Stimulated activated CD4-positive, alpha-beta T cell treated with anti-CD3 and anti-CD28 coated beads, Interleukin-4, amount 100 ng/mL, for 48 hours (primary cell): Measurements from ENCODE around the gene NXPH3.
"Not testable (repeated sequence)": the region's sequence is repeated elsewhere in the genome, so short reads cannot be mapped to it uniquely, and the experiment has no call there.

Source experiments
- DNase-seq, 2 donors: peaks; one replicate each; pipeline ENCODE4 v3.0.0-alpha.2; 2020; ENCODE audit warnings: low read depth in 2 of 2

Gene NXPH3

GRCh38 chr17:49554694-49555494, 20.8 kb upstream of the NXPH3 start:
- DNase-seq = no peak

GRCh38 chr17:49555495-49556222, 20.0 kb upstream of the NXPH3 start:
- no peak for DNase-seq

- peak; percentile 74 to 86 for DNase-seq
Measured at GRCh38 chr17:49556223-49556943, 19.3 kb upstream of the NXPH3 start.

GRCh38 chr17:49557312-49558024, 18.2 kb upstream of the NXPH3 start:
- no peak for DNase-seq

- no peak for DNase-seq
Measured at GRCh38 chr17:49564638-49565037, 11.0 kb upstream of the NXPH3 start.

- no peak for DNase-seq
Measured at GRCh38 chr17:49565948-49566491, 9.7 kb upstream of the NXPH3 start.

GRCh38 chr17:49566668-49567071, 9.0 kb upstream of the NXPH3 start:
- DNase-seq = no peak

GRCh38 chr17:49567104-49567521, 8.6 kb upstream of the NXPH3 start:
- DNase-seq = no peak

GRCh38 chr17:49567871-49568694, 7.6 kb upstream of the NXPH3 start:
- DNase-seq = peak; percentile 78 to 88

- DNase-seq = not testable (repeated sequence)
Measured at GRCh38 chr17:49568695-49569047, 7.0 kb upstream of the NXPH3 start.

GRCh38 chr17:49570540-49571242, 5.0 kb upstream of the NXPH3 start:
- DNase-seq = no peak

- DNase-seq = no peak
Measured at GRCh38 chr17:49571283-49571682, 4.4 kb upstream of the NXPH3 start.

GRCh38 chr17:49571764-49572163, 3.9 kb upstream of the NXPH3 start:
- no peak for DNase-seq

GRCh38 chr17:49572226-49572625, 3.4 kb upstream of the NXPH3 start:
- no peak for DNase-seq

- no peak for DNase-seq
Measured at GRCh38 chr17:49572806-49573420, 2.8 kb upstream of the NXPH3 start.

GRCh38 chr17:49573510-49574322, 2.0 kb upstream of the NXPH3 start:
- no peak for DNase-seq

- no peak for DNase-seq
Measured at GRCh38 chr17:49574323-49574781, 1.3 kb upstream of the NXPH3 start.

- DNase-seq = no peak
Measured at GRCh38 chr17:49574945-49575678, 559 bp upstream of the NXPH3 start.
